Esophagus mucosa (tissue), 1 donor: ENCODE data around the gene GSK3B. TPM values are rescaled to one million over a fixed set of nuclear protein-coding genes. Genes with fewer than 3 reads are reported as not detected.
"Not testable (repeated sequence)": the region's sequence is repeated elsewhere in the genome, so short reads cannot be mapped to it uniquely, and the experiment has no call there.

Source experiments
- ATAC-seq: fragments of 200-7000 bp; cut with Tn5 transposase; one replicate; pipeline ENCODE4 v1.9.1; 2020
- total RNA-seq: library from RNA; stranded (reverse); gene quantifications from one replicate; pipeline ENCODE4 v1.2.4, GENCODE V29; 2023
- donor health status: DM: yes; HTN: yes; CAD: no.

The GSK3B gene
- total RNA-seq, 1 donor from 2014 or later, result 33.1 TPM

DNA sequence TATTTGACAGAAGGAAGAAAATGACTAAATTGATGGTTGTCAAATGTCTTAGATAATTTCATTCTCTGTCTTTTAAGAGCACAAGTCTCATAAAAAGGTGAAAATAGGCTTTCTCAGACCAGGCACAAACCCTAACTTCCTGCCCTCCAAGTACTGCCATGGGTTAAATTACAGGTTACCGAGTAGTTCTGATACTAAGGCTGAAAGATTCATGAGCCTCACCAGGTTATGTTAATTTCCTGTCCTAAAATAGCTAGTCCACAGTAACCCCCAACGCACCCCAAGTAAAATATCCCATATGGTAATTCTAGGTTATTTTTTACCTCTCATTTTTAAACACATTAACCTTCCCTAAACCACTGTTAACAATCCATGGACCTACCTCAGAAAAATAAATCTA is 42.0 kb downstream of the GSK3B start:
- no peak for ATAC-seq

DNA sequence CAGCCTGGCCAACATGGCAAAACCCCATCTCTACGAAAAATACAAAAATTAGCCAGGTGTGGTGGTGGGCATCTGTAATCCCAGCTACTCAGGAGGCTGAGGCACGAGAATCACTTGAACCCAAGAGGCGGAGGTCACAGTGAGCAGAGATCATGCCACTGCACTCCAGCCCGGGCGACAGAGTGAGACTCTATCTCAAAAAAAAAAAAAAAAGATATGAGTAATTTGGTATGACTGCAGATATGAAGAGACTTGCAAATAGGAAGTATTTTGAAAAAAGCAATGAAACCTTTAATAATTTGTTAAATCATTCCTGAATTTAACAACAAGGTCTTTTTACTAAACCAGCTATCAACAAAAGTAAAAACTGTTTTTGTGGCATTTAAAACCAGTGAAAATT is 42.7 kb downstream of the GSK3B start:
- not testable (repeated sequence) for ATAC-seq

DNA sequence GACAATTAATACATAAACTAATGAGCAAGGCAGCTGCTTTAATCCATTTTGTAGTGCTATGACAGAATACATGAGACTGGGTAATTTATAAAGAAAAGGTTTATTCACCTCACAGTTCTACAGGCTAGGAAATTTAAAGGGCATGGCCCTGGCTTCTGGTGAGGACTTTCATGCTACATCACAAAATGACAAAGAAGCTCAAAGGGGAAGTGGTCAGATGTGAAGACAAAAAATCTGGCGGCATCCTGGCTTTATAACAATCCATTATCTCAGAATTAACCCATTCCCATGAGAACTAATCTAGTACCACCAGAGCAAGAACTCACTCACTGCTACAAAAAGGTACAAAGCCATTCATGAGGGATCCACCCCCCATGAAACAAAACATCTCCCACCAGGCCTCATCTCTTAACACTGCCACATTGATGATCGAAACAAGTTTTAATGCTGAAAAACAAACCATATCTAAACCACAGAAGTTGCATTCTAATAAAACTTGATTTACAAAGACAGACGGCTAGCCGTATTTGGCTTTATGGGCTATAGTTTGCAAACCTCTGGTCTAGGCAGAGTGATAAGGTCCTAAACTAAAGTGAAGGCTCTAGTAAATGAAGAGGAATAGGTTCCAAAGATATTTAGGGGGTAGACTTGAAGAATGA is 44.2 kb downstream of the GSK3B start:
- ATAC-seq, result no peak

DNA sequence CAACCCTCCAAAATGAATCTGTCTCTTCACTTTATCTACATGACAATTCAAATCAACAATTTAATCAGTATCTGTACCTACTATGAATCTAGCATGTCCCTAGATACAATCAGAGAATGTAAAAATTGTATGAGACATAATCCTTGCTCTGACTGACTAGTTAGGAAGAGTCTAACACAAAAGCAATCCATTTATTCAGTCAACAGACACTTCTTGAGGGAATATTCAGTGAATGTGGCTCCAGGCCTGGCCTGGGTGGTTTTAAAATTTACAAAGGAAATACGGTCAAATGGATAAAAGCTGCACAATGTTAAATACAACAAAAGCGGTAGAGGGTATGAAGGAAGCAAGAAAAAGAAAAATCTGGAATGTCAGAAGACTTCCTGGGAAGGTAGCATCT is 45.2 kb downstream of the GSK3B start:
- no peak for ATAC-seq

DNA sequence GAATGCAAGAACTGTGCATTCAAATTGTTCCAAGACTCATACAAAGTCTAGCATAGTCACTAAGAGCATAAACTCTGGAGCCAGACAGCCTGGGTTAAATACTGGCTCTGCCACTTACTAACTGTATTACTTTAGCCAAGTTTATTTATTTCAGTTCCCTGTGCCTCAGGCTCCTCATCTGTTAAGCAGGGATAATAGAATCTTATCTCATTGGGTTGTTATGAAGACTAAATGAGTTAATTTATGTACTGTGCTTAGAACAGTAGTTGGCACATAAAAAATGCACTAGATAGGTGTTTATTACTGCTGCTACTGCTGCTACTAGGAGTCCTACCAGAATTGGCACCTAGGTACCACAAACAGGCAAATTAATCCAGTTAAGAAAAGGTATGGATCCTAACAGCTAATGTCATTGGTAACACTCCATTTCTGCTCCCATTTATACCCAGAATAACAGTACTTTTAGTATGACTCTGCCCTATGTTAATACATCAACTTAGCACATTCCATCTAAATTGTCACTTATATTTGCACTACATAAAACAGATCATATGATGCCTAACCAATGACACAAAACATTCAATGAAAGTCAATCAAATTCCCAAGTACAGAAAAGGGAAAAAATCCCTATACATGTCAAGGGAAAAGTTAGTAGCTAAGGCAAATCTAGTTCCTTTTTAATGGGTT is 45.7 kb downstream of the GSK3B start:
- ATAC-seq, result no peak

DNA sequence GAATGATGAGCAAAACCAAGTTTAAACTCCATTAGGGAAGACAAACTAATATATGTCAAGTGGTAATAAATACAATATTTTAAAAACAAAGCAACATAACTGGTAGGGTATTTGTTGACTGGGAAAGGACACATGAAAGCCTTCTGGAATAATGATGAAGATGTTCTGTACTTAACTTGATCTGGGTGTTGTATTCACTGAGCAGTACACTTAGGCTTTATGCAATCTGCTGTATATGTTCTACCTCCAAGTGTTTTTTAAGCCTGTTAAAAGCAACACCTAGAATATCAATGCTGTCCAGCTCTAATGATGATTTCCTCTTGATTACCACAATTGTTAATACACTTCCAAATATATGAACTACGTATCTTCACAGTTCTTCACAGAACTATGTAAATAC is 46.6 kb downstream of the GSK3B start:
- ATAC-seq, result no peak

DNA sequence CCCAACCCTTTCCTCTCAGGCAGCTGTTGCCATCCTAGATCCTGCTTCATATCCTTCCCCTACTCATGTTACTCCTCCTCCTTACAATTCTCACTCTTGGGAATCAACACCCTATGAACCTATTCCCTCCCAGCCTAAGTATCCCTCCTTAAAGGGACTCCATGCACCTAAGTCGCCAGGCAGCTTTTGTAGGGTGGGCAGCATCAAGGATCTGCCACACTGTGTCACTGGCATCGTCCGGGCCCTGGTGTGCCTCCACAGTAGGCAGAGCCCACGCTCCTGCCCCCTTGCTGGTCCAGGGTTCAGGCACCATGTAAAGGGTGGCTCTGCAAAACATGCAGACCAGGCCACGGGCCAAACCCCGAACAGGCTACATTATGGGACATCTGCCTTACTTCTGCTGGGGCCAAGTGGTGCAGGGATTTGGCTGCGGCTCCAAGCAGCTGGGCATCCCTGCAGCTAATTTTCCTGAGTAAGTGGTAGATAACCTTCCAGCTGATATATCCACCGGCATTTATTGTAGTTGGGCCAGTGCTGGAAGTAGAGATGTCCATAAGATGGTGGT is 53.4 kb downstream of the GSK3B start:
- peak; percentile 8 for ATAC-seq

DNA sequence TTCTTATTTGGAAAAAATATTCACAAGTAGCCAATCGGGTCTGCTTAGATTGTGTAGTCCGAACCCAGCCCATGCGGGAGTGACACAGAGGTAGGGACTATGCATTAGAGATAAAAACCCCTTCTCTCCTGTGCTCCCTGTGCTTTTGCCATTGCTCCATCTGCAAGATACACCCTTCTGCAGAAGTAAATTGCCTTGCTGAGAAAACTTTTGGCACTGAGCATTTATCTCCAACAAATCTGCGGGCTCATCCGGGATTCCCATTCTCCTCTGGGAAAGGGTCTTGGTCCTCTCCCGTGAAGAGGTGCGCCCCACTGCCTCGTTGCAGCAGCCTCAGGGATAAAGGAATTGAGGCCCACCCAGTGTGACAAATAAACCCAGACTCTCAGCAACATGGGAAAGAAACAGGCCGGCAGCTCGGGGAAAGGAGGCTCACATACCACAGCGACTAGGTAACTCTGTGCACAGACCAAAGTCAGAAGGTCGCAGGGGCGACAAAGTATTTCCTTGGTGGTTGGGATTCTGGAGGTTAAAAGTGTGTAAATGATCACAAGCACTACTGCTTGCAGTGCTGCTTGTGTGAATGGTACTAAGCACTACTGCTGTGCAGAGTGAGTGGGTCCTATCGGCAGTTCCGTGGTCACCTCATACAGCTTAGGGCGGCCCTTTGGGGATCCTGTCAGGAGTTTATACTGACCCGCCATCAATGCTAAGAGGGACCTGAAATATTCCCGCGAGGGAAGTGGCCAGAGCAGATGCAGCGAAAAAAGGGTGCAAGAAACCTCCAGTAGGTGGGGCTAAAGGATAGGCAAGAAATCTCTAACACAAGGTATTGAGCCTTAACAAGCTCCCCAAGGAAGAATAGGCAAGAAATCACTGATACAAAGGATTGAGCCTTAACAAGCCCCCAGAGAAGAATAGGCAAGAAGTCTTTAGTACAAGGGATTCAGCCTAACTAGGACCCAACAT is 54.3 kb downstream of the GSK3B start:
- no peak for ATAC-seq

DNA sequence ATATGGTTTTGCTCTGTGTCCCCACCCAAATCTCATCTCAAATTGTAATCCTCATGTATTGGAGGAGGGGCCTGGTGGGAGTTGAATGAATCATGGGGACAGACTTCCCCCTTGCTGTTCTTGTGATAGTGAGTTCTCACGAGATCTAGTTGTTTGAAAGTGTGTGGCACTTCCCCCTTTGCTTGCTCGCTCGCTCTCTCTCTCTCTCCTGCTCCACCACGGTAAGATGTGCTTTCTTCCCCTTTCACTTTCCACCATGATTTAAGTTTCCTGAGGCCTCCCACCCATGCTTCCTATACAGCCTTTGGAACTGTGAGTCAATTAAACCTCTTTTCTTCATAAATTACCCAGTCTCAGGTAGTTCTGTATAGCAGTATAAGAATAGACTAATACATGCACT is 60.7 kb downstream of the GSK3B start:
- no peak for ATAC-seq

DNA sequence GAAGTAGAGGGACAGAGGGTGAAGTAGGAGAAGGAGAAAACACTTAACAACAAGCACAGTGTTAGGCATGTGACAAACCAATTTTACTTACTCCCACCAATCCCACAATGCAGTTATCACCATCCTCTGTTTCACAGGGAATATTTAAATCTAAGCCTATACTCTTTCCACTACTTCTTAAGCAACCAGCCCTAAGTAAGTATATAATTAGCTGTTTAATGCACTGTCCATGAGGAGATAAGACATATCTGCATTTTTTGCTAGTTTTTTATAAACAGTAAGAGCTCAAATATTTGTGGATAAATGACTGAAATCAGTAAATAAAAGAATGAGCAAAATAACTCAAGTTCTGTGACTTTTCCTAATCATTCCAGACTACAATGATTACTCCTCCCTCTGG is 62.7 kb downstream of the GSK3B start:
- no peak for ATAC-seq

DNA sequence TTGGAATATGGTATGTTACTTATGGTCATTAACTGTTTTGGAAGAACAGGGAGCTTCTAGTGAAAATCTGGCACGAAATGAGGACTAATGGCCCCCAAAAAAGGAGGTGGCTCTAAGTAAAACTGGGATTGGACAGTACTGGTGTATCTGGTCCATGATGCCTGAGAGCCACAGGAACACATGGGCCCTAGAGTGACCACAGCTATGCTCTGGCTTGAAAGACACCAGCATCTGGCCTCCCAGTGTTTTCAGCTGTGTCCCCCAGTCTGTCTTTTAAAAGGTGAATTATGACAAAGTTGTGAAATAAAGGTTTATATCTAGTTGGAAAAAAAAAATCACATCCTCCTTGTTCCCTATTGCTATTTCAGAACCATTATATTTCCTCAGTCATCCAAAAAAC is 64.5 kb downstream of the GSK3B start:
- ATAC-seq, result no peak

DNA sequence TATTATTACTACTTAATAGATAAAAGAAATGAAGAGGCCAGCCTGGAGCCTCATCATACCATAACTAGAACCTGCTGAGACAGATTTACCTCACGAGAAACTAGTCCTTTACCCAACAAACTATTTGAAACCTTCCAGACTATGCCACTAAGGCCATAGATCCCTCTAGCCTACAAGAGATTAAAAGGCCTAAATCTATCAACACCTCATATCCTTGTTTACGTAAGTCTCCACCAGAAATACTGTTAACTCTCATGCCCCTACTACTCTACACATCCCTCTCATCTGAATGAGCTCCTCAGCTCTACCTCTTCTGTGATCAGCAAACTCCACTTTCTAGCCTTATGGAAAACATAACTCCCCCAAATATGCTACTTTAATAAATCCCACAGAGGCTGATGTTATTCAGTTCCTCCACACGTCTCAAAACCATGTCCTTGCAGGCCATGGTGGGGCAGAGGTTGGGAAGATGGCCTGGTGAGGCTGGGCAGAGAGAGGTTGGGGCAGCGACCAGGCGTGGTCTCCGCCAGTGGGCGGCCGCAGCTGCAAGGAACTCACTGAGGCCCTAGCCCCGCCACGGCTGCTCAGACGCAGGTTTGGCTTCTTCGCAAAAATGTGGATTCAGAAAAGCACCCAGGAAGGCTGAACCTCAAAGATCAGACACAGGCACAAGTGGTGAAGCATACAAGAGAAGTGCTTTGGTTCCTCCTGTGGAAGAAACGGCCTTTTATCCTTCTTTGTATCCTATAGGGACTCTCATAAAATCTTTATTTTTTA is 65.8 kb downstream of the GSK3B start:
- no peak for ATAC-seq

DNA sequence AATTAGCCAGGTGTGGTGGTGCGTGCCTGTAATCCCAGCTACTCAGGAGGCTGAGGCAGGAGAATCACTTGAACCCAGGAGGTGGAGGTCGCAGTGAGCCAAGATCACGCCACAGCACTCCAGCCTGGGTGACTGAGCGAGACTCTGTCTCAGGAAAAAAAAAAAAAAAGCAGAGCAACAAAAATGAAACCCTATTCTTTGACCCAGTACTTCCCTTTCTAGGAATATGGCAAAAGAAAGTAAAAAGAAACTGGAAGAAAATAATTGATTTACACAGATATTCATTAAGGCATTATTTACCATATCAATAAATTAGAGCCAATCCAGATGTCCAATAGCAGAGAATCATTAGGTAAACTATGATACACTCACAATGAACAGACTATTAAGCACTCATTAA is 67.0 kb downstream of the GSK3B start:
- ATAC-seq, result no peak

DNA sequence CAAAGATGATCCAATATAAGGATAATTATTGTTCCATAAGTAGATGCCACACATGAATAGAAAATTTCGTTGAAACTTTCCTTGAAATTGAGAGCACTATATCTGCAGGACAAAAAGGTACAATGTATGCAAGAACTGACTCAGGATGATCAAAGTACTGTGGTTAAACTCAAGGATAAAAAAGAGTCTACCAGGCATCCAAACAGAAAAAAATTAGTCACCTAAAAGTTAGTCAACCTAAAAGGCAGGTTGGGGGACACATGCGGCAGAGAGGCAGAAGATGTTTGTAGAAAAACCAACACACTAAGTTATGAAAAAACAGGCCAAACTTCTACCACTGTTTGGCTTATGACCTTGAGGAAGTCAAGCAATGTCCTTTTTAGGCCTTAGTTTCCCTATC is 68.7 kb downstream of the GSK3B start:
- no peak for ATAC-seq

DNA sequence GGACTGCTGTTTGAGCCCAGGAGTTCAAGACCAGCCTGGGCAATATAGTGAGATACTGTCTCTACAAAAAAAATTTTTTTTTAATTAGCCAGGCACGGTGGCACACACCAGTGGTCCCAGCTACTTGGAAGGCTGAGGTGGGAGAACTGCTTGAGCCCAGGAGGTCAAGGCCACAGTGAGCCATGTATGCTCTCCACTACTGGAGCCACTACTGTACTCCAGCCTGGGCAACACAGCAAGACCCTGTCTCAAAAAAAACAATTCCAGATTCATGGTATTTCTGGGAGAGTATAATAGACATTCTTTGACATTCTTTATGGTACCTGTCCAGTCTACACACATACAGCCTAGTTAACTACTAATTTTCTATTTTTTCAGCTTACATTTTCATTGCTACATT is 70.1 kb downstream of the GSK3B start:
- no peak for ATAC-seq

DNA sequence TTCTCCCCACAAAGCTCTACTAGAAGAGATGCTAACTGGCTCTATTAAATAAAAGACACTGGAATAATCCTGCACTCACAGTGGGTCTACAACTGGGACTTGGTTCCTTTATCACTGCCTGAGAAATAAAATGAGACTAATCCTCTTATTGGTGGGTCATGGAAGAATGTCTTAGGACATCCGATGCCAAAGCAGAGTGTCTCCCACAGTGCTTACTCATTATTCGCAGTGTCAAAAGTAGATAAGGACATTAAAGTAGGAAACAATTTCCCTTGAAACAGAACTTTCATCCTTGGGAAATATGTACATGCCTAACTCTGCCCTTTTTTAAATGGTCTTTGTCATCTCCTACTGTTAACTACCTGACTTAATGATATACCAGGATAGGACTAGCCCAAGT is 71.5 kb downstream of the GSK3B start:
- ATAC-seq, result no peak

DNA sequence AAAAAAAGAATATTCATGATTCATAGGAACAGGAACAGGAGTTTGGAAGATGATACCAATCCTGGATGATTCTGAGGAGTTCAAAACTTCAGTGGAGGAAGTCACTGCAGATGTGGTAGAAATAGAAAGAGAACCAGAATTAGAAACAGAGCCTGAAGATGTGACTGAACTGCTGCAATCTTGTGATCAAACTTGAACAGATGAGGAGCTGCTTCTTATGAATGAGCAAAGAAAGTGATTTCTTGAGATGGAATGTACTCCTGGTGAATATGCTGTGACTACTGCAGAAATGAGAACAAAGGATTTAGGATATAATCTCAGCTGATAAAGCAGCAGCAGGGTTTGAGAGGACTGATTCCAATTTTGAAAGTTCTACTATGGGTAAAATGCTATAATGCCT is 72.7 kb downstream of the GSK3B start:
- no peak for ATAC-seq

DNA sequence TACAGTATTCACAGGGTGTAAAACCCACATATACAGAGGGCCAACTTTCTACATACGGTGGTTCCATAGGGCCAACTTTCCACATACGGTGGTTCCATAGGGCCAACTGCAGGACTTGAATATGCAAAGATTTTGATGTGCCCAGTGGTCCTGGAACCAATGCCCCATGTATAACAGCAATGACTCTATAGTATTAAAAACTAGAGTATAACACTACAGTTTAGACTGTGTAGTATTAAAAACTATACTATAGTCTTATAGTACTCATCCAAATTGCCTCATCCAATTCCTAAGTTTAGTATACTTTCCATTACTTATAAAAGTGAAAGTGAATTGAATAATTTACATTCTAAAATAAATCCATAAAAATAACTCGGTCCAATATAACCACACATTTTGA is 75.9 kb downstream of the GSK3B start:
- no peak for ATAC-seq

DNA sequence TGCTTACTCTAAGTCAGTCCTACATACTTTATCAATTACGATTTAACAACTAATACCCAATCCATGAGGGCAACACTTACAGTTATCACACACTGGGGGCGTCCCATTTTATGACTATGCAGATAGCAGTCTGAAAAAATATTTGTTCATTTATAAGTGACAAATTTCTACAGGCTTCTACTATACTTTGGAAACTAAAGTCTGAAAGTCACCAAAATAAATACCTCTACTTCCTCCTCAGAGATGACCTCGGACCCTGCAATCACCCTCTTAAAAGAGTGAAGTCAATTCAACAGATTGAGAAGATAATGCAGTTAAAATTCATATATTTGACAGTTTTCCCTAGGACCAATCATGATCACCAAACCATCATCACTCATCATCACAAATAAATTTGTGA is 76.6 kb downstream of the GSK3B start:
- ATAC-seq, result no peak

DNA sequence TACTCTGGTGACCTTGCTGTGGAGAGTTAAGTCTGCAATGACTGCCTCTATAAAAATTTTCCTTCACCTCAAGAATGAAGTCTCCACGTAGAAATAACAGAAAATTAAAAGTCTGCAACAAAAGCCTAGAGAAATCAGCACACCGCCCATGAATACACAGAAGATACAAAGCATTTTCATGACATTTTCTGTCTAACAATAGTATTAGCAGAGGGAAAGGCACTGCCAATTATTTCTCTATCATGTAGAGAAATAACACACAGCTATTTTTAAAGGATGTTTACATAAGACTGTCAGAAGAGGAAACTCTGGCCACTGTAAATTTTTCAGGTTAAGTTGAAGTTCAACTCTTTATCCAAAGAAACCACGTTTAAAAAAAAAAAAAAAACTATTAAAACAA is 80.8 kb downstream of the GSK3B start:
- no peak for ATAC-seq

DNA sequence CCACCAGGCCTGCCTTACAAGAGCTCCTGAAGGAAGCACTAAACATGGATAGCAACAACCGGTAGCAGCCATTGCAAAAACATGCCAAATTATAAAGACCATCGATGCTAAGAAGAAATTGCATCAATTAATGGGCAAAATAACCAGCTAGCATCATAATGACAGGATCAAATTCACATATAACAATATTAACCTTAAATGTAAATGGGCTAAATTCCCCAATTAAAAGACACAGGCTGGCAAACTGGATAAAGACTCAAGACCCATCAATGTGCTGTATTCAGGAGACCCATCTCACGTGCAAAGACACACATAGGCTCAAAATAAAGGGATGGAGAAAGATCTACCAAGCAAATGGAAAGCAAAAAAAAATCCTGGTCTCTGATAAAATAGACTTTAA is 88.5 kb downstream of the GSK3B start:
- ATAC-seq, result not testable (repeated sequence)

DNA sequence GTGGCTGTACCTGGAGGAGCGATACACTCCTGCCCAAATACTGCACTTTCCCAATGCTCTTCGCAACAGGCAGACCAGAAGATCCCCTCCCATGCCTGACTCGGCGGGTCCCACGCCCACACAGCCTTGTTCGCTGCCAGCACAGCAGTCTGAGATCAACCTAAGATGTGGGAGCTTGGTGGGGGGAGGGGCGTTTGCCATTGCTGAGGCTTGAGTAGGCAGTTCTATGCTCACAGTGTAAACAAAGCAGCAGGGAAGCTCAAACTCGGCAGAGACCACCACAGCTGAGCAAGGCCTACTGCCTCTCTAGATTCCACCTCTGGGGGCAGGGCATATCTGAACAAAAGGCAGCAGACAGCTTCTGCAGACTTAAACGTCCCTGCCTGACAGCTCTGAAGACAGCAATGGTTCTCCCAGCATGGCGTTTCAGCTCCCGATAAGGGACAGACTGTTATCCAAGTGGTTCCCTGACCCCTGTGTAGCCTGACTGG is 90.2 kb downstream of the GSK3B start:
- ATAC-seq, result peak; percentile 59
